PFSK-1 (cell line): ENCODE measurements around the gene CXCR6.

Source experiments
- FOXP2 ChIP-seq: optimal IDR thresholded peaks from 2 replicates; pipeline ENCODE3; 2011; ENCODE audit warnings: borderline replicate concordance, control low read depth, inconsistent platforms; ENCODE audit not compliant: insufficient read depth; ENCODE audit errors: extremely low read length, extremely low read depth
- POLR2AphosphoS5 ChIP-seq: IDR thresholded peaks from 2 replicates; pipeline ENCODE4 v1.6.1; 2012; ENCODE audit warnings: low read depth, mild to moderate bottlenecking, control low read depth, low read length, moderate library complexity
- SIN3A ChIP-seq: IDR thresholded peaks from 2 replicates; pipeline ENCODE4 v1.6.1; 2012; ENCODE audit warnings: mild to moderate bottlenecking, low read length, moderate library complexity, borderline replicate concordance; ENCODE audit not compliant: insufficient read depth
- TAF1 ChIP-seq: IDR thresholded peaks from 2 replicates; pipeline ENCODE4 v1.6.1; 2012; ENCODE audit warnings: low read length, control low read depth, borderline replicate concordance; ENCODE audit not compliant: insufficient read depth
- TF ChIP-seq, protein P1 (sequence below), 2 experiments: IDR thresholded peaks; 2 replicates each; pipeline versions ENCODE4 v1.6.1 to v1.8.0; 2011 to 2012; ENCODE audit warnings: low read depth in 2 of 2, low read length in 2 of 2, control low read depth in 1 of 2, inconsistent platforms in 1 of 2, mild to moderate bottlenecking in 1 of 2, moderate library complexity in 1 of 2; ENCODE audit not compliant: insufficient read depth in 1 of 2

The CXCR6 gene

DNA sequence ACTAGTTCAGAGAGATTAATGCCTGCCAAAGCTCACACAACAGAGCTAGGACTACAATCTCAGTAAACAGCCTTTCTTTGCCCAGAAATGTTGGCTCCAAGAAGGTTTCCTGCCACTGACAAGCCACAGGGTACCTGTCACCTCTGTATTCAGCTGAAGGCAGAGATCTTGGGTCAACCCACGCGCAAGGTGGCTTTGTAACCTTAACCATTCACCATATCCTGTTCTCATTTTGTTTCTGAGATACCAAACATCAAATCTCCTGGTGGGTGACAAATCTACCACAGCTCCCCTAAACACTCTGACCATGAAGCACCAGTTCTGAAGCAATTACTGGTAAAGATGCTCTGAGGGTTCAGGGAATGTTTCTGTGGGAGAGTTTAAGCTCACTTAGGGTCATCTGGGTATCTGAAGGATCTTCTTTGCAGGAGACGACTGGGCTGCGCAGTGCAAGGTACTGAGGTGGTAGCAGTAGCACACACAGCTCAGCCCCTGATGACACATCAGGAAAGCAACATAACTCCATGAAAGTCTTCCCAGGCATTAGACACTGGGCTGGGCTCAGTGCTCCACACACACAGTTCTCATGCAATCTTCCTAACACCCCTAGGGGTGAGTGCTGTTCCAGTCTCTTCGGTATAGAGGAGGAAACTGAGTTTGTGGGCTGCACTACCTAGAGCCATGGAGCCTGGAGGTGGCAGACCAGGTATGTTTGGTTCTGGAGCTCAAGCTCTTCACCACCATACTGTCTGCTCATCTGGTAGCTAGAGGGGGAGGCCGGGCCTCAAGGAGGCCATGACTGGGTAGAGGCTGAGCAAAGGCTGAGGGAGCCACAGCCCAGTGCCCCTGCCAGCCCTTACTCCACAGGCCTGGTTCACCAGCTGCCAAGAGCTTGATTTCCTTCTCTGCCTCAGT, 7.7 kb downstream of the CXCR6 start:
- TF ChIP-seq POLR2AphosphoS5 (no peak), FOXP2 (no peak), TAF1 (no peak), SIN3A (no peak)
- TF ChIP-seq, protein P1, sequence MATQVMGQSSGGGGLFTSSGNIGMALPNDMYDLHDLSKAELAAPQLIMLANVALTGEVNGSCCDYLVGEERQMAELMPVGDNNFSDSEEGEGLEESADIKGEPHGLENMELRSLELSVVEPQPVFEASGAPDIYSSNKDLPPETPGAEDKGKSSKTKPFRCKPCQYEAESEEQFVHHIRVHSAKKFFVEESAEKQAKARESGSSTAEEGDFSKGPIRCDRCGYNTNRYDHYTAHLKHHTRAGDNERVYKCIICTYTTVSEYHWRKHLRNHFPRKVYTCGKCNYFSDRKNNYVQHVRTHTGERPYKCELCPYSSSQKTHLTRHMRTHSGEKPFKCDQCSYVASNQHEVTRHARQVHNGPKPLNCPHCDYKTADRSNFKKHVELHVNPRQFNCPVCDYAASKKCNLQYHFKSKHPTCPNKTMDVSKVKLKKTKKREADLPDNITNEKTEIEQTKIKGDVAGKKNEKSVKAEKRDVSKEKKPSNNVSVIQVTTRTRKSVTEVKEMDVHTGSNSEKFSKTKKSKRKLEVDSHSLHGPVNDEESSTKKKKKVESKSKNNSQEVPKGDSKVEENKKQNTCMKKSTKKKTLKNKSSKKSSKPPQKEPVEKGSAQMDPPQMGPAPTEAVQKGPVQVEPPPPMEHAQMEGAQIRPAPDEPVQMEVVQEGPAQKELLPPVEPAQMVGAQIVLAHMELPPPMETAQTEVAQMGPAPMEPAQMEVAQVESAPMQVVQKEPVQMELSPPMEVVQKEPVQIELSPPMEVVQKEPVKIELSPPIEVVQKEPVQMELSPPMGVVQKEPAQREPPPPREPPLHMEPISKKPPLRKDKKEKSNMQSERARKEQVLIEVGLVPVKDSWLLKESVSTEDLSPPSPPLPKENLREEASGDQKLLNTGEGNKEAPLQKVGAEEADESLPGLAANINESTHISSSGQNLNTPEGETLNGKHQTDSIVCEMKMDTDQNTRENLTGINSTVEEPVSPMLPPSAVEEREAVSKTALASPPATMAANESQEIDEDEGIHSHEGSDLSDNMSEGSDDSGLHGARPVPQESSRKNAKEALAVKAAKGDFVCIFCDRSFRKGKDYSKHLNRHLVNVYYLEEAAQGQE (IDR thresholded peaks at IDR 0.05; ENCODE audit: insufficient read depth in 1 of 2, low read depth in 2 of 2, low read length in 2 of 2) = no peak

DNA sequence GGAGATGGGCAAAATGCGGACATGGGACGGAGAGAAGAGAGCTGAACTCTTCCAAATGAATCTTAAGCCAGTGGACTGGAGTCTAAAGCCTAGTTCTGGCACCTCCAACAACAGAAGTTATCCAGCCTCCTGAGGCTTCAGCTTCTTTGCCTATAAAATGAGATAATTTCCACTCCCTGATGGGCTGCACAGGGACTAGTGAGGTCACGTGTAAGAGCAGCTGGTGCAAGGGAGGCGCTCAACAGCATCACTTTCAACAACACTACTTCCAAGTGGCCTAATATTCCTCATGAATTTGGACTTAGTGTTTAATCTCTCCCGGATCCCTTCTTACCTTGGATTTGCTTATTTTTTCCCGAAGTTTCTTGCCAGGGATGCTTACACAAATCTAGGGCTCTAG, 8.7 kb downstream of the CXCR6 start:
- TF ChIP-seq POLR2AphosphoS5 (no peak), SIN3A (no peak), TAF1 (no peak), FOXP2 (no peak)
- TF ChIP-seq, protein P1 (IDR thresholded peaks at IDR 0.05; ENCODE audit: insufficient read depth in 1 of 2, low read depth in 2 of 2, low read length in 2 of 2) = no peak

DNA sequence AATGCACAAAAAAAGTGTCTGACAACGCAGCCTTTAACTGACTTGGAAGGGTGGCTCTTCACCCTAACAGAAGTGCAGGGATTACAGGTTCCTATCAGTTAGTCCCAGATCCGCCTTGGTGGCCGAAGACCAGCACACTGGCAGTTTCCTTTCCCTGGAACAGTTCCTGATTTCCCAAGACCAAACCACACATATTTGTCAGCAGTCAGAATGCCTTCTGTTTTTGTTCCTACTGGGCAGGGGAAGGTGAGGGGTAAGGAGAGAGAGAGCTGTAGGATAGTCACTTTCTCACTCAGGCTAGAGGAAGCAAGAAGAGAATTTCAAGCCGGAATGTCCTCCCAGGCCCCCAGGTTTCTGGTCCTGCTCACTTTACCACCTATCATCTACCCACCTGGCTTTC, 9.2 kb downstream of the CXCR6 start:
- TF ChIP-seq SIN3A = no peak
- TF ChIP-seq FOXP2 = no peak
- TF ChIP-seq, protein P1 (IDR thresholded peaks at IDR 0.05; ENCODE audit: insufficient read depth in 1 of 2, low read depth in 2 of 2, low read length in 2 of 2) = no peak
- TF ChIP-seq TAF1 = no peak
- no peak for TF ChIP-seq POLR2AphosphoS5

DNA sequence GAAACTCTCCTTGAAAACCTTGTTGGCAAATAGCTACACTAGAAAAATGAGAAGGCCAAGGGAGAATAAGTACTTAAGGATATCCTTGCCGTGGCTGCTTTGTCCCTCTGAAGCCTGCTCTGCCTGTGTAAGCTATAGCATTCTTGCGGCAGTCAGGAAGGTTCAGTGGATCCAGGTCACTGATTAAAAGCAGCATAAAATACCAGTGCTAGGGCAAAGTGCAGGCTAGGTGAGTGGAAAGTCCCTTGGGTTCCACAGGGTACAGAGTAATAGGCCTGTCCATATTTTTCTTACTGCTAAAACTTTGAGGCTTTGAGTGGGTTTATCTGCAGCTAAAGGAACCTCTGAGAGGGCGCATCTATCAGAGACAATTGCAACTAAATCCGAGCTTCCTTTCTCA, 10.3 kb downstream of the CXCR6 start:
- no peak for TF ChIP-seq POLR2AphosphoS5

DNA sequence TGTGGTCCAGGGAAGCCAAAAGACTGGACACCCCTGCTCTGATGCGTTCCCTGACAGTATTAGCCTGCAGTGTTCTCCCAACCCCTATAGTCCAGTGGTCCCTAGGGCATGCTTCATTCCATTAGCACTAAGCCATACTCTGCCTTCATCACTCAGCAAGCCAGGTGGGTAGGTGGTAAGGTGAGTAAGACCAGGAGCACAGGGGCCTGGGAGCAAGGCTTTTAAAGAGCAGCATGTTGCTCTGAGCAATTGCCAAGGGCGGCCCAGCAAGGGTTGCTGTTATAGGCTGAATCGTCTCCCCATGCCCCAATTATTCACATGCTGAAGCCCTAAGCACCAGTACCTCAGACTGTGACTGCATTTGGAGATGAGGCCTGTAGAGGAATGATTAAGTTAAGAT, 11.0 kb downstream of the CXCR6 start:
- TF ChIP-seq, protein P1 (IDR thresholded peaks at IDR 0.05; ENCODE audit: insufficient read depth in 1 of 2, low read depth in 2 of 2, low read length in 2 of 2) = no peak
- TF ChIP-seq FOXP2 (no peak), POLR2AphosphoS5 (no peak), SIN3A (no peak)
